A673 (cell line): ENCODE results near the gene RGS9BP. TPM values are rescaled to one million over a fixed set of nuclear protein-coding genes. Genes with fewer than 3 reads are reported as not detected.

Experiments used
- BruUV-seq: library from RNA; stranded (reverse); fragments of 400-500 nt; replicated peaks from 2 replicates; lab custom pipeline; 2021; lab: Mats Ljungman, UMichigan
- CTCF ChIA-PET: fragments of 300-600 bp; sonication (Branson Sonifier 250); formaldehyde crosslinking; loops from one replicate; lab custom pipeline; 2022; ENCODE audit warnings: antibody characterized with exemption; lab: Charles Lee
- POLR2A ChIA-PET: fragments of 300-600 bp; sonication (Branson Sonifier 250); formaldehyde crosslinking; loops from one replicate; lab custom pipeline; 2022; ENCODE audit warnings: antibody characterized with exemption; ENCODE audit not compliant: low non-redundant PET; lab: Charles Lee
- DNase-seq: peaks from one replicate; pipeline ENCODE4 v3.0.0-alpha.2; 2015; ENCODE audit warnings: low spot score
- H3K27ac ChIP-seq: fragments of 200-600 bp; sonication (generic); 2 replicates; pipeline ENCODE4 v1.5.1; 2016; ENCODE audit warnings: mixed run types, low read depth, mild to moderate bottlenecking, mixed read lengths, antibody characterized with exemption, low read length; ENCODE audit not compliant: poor library complexity, severe bottlenecking
- H3K27me3 ChIP-seq: fragments of 200-600 bp; sonication (generic); replicated peaks from 2 replicates; pipeline ENCODE4 v1.6.1; 2017; ENCODE audit warnings: mixed run types, low read depth, mild to moderate bottlenecking, mixed read lengths, antibody characterized with exemption, low read length; ENCODE audit not compliant: insufficient read depth, poor library complexity
- H3K36me3 ChIP-seq: fragments of 200-600 bp; sonication (generic); 2 replicates; pipeline ENCODE4 v1.6.1; 2016; ENCODE audit warnings: mixed run types, mild to moderate bottlenecking, mixed read lengths, antibody characterized with exemption, low read length; ENCODE audit not compliant: insufficient read depth, poor library complexity, severe bottlenecking
- H3K4me1 ChIP-seq: fragments of 200-600 bp; sonication (generic); 2 replicates; pipeline ENCODE4 v1.6.1; 2017; ENCODE audit warnings: mixed run types, mild to moderate bottlenecking, mixed read lengths, antibody characterized with exemption, low read length; ENCODE audit not compliant: insufficient read depth, poor library complexity, severe bottlenecking
- H3K4me3 ChIP-seq: fragments of 200-600 bp; sonication (generic); 2 replicates; pipeline ENCODE4 v1.5.1; 2016; ENCODE audit warnings: low read depth, mixed run types, mild to moderate bottlenecking, mixed read lengths, low read length; ENCODE audit not compliant: poor library complexity, severe bottlenecking
- H3K9me3 ChIP-seq: fragments of 200-600 bp; sonication (generic); 2 replicates; pipeline ENCODE4 v1.6.1; 2016; ENCODE audit warnings: mixed run types, low read depth, mild to moderate bottlenecking, mixed read lengths, antibody characterized with exemption, low read length; ENCODE audit not compliant: poor library complexity, severe bottlenecking
- CTCF ChIP-seq: fragments of 300-800, 200-600 bp; sonication (generic); conservative IDR thresholded peaks from 2 replicates; pipeline ENCODE4 v1.5.1; 2017; ENCODE audit warnings: low read depth, mild to moderate bottlenecking, antibody characterized with exemption, low read length, moderate library complexity, mixed read lengths
- EZH2 ChIP-seq: fragments of 200-600 bp; sonication (generic); IDR thresholded peaks from 2 replicates; pipeline ENCODE4 v1.6.1; 2017; ENCODE audit warnings: borderline replicate concordance, low read depth, mild to moderate bottlenecking, mixed read lengths, antibody characterized with exemption, low read length; ENCODE audit not compliant: poor library complexity, severe bottlenecking
- intact Hi-C: fragments of 100-400 bp; cut with micrococcal nuclease; formaldehyde crosslinking; loops from one replicate; pipeline ENCODE4 v1.10.0; 2022; ENCODE audit not compliant: unreplicated experiment
- total RNA-seq: library from RNA; stranded (reverse); gene quantifications from 2 replicates; pipeline ENCODE4 v1.2.3, GENCODE V29; 2021

RGS9BP gene
- total RNA-seq, 1 experiment from 2014 or later: 0.15 TPM

DNA sequence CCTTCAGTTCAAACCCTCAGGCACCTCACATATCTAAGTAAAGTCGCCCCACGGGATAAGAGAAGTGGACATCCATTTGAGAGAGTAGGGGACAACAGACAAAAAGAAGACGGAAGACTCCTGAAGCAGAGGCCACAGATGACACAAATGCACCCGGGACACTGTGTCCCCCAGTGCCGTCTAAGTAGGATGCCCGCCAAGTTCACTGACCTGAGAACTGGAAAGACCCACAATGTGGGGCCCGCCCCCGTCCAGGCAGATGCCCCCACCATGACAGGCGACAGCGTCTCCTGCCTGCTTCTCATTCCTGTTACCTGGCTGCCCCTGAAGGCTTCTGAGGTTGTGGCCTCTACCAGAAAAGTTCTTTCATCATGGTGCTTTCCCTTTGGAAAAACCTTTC lies 17.6 kb upstream of the RGS9BP start:
- H3K4me1 ChIP-seq: no peaks in the 10 kb centered on the region
- H3K4me3 ChIP-seq: no peak overlapping the region
- no peak for TF ChIP-seq CTCF
- TF ChIP-seq EZH2: no peak
- no peaks in the 10 kb centered on the region for H3K36me3 ChIP-seq
- BruUV-seq: no TSS peak
- no peak overlapping the region for H3K27ac ChIP-seq
- no peaks in the 10 kb centered on the region for H3K27me3 ChIP-seq
- no peak for DNase-seq
- H3K9me3 ChIP-seq: no peaks in the 10 kb centered on the region
- ChIA-PET POLR2A (no interaction called here), CTCF (no interaction called here)
- intact Hi-C loops: no loop called here

GRCh38 chr19:32658527-32658926 lies 17.1 kb upstream of the RGS9BP start:
- H3K27ac ChIP-seq: no peak overlapping the region
- no peaks in the 10 kb centered on the region for H3K9me3 ChIP-seq
- no peaks in the 10 kb centered on the region for H3K27me3 ChIP-seq
- H3K36me3 ChIP-seq: no peaks in the 10 kb centered on the region
- POLR2A ChIA-PET: no interaction called here
- TF ChIP-seq EZH2: no peak
- no peak for TF ChIP-seq CTCF
- BruUV-seq: no TSS peak
- intact Hi-C loops: no loop called here
- H3K4me3 ChIP-seq: no peak overlapping the region
- no peaks in the 10 kb centered on the region for H3K4me1 ChIP-seq
- DNase-seq: no peak
- CTCF ChIA-PET: no interaction called here

DNA sequence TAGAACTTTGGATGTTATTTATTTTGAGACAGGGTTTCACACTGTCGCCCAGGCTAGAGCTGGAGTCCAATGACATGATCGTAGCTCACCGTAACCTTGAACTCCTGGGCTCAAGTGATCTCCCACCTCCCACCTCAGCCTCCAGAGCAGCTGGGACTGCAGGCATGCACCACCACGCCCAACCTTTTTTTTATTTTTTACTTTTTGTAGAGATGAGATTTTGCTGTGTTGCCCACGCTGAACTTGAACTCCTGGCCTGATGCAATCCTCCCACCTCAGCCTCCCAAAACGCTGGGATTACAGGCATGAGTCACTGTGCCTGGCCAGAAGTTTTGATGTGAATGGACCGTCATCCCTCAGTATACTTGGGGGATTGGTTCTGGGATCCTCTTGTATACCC lies 14.3 kb upstream of the RGS9BP start:
- CTCF ChIA-PET: interaction anchor here (0.7 kb wide), 1 partner anchor 49 kb away, joined by 7 read pairs; no protein-coding TSS in a partner anchor
- Histone ChIP-seq H3K9me3 (no peaks in the 10 kb centered on the region), H3K36me3 (no peaks in the 10 kb centered on the region), H3K4me1 (no peaks in the 10 kb centered on the region), H3K27me3 (no peaks in the 10 kb centered on the region), H3K4me3 (no peak overlapping the region), H3K27ac (no peak overlapping the region)
- POLR2A ChIA-PET: no interaction called here
- no peak for DNase-seq
- no peak for TF ChIP-seq EZH2
- TF ChIP-seq CTCF: no peak
- intact Hi-C loops: no loop called here
- BruUV-seq: no TSS peak
